Transverse colon (tissue), 4 donors: Measurements from ENCODE around the gene SSH2. TPM values are rescaled to one million over a fixed set of nuclear protein-coding genes. Genes with fewer than 3 reads are reported as not detected.

Experiments used
- DNase-seq: peaks from one replicate; pipeline ENCODE4 v3.0.0-alpha.2; 2019
- H3K27ac ChIP-seq, 4 donors: fragments of 200-600 bp; sonication (generic); 2 replicates each; pipeline ENCODE4 v1.5.1; 2016 to 2018; ENCODE audit warnings: inconsistent platforms in 4 of 4
- H3K27me3 ChIP-seq: fragments of 200-600 bp; sonication (generic); 2 replicates; pipeline ENCODE4 v1.5.1; 2017; ENCODE audit warnings: inconsistent platforms
- H3K36me3 ChIP-seq, 4 donors: fragments of 200-600 bp; sonication (generic); 2 replicates each; pipeline ENCODE4 v1.5.1; 2017 to 2019; ENCODE audit warnings: inconsistent platforms in 4 of 4
- H3K4me1 ChIP-seq, 4 donors: fragments of 200-600 bp; sonication (generic); 2 replicates each; pipeline ENCODE4 v1.5.1; 2017 to 2020; ENCODE audit warnings: inconsistent platforms in 4 of 4
- H3K4me3 ChIP-seq, 4 donors: fragments of 200-600 bp; sonication (generic); 1 replicate in 1 of 4; 2 replicates in 3 of 4; pipeline versions ENCODE4 v1.5.1 to v1.6.1; 2017 to 2019; ENCODE audit warnings: inconsistent platforms in 4 of 4
- H3K9me3 ChIP-seq, 2 donors: fragments of 200-600 bp; sonication (generic); 2 replicates each; pipeline ENCODE4 v1.5.1; 2017 to 2019; ENCODE audit warnings: inconsistent platforms in 2 of 2
- CTCF ChIP-seq, 5 experiments: fragments of 200-600 bp in 3 of 5; fragments of 450-650 bp in 2 of 5; sonication (generic) in 3 of 5; IDR thresholded peaks; 1 replicate in 2 of 5; 2 replicates in 3 of 5; pipeline ENCODE4 v1.5.1; 2016 to 2017; ENCODE audit warnings: antibody characterized with exemption in 5 of 5, inconsistent platforms in 3 of 5, mild to moderate bottlenecking in 2 of 5, moderate library complexity in 1 of 5
- EP300 ChIP-seq: sonication (generic); formaldehyde crosslinking; IDR thresholded peaks from one replicate; pipeline ENCODE4 v1.6.1; 2017; ENCODE audit warnings: antibody characterized with exemption, low read depth
- POLR2A ChIP-seq: fragments of 450-650 bp; IDR thresholded peaks from one replicate; pipeline ENCODE4 v1.6.1; 2016; ENCODE audit warnings: antibody characterized with exemption, mild to moderate bottlenecking, moderate library complexity
- POLR2AphosphoS5 ChIP-seq, 3 donors: sonication (generic); formaldehyde crosslinking; IDR thresholded peaks; one replicate each; pipeline ENCODE4 v1.6.1; 2016; ENCODE audit warnings: antibody characterized with exemption in 3 of 3
- WGBS, 2 donors: methylation state at CpG; one replicate each; pipeline ENCODE4 v1.1.5; 2018; ENCODE audit warnings: low coverage in 1 of 2; 5-methylcytosine and 5-hydroxymethylcytosine counted together
- in situ Hi-C, 4 donors: fragments of 200-750 bp; cut with MboI; loops; one replicate each; pipeline versions ENCODE4 v1.15.0 to v1.15.1; 2017; ENCODE audit warnings: low sequenced_read_pairs in 3 of 4, low pct_ligation_motif_present in 1 of 4, low pct_unique_long_range_greater_than_20kb in 1 of 4
- intact Hi-C: fragments of 100-400 bp; cut with DNase I; formaldehyde crosslinking; loops from one replicate; pipeline ENCODE4 v1.15.1; 2023; ENCODE audit warnings: low total_unique reads
- total RNA-seq, 4 donors: library from RNA; depleted of rRNA; stranded (reverse); fragments of >200 nt; gene quantifications; one replicate each; pipeline ENCODE4 v1.1.0, GENCODE V29; 2016

Gene SSH2
- total RNA-seq, 4 donors from 2014 or later, result 15.3 to 99.9 (median 46.0) TPM

DNA sequence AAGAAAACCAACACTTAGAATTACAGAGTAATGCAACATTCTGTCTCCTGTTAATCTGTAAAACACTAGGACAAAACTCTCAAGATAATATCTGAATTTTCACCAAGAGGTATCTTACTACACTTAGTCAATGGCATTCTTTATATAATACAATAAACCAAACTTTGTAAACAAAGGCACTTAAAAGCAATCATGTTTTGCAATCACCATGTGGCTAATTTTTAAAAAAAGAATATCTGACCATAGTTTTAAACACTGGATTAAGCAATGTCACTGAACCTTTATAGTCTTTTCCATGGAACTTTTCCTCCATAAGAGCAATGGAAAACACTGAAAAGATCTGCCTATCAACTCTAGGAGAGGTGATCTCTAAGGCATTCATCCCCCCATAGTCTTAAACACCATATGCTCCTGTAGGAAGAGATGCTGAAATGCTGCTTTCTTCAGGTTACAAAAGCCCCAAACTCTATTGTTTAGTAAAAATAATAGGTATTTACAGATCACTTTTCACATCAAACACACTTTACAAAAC lies 163.2 kb downstream of the SSH2 start:
- intact Hi-C loops (no loop called here), in situ Hi-C loops (no loop called here)
- Histone ChIP-seq H3K4me1 (peaks cover 0 to 1% (median 0%) of the 10 kb centered on the region in 4 donors), H3K36me3 (no peaks in the 10 kb centered on the region), H3K27me3 (no peaks in the 10 kb centered on the region), H3K4me3 (no peak overlapping the region), H3K27ac (no peak overlapping the region), H3K9me3 (no peaks in the 10 kb centered on the region)
- TF ChIP-seq EP300, result no peak
- no peak for TF ChIP-seq CTCF (IDR thresholded peaks at IDR 0.05)
- no peak for TF ChIP-seq POLR2A
- TF ChIP-seq POLR2AphosphoS5 (IDR thresholded peaks at IDR 0.05), result no peak
- no peak for DNase-seq

DNA sequence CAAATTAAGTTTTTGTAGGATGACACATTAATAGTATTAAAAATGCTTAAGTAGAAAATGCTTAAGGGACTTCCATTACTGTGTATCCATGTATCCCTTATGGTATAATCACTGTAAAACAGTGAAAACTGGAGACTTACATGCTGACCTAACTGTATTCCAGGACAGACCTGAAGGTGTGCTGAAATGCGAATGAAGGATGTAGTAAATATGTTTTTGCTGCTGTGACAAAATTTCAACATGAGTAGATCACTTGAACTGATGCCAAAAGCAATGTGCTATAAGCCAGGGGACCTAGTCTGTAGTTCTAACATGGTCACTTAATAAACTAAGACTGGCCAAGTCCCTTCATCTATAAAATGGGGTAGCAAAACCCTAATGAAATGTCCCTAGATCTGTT lies 165.3 kb downstream of the SSH2 start:
- no peak for DNase-seq
- 89 to 90% methylated on average over 1 of the region's 1 CpG for WGBS, 2 donors
- no peak for TF ChIP-seq CTCF (IDR thresholded peaks at IDR 0.05)
- no peak for TF ChIP-seq POLR2A
- no peak for TF ChIP-seq POLR2AphosphoS5 (IDR thresholded peaks at IDR 0.05)
- no peak for TF ChIP-seq EP300
- Histone ChIP-seq H3K27me3 (no peaks in the 10 kb centered on the region), H3K27ac (no peak overlapping the region), H3K4me1 (peaks cover 0 to 7% (median 3%) of the 10 kb centered on the region in 4 donors), H3K9me3 (no peaks in the 10 kb centered on the region), H3K4me3 (no peak overlapping the region), H3K36me3 (no peaks in the 10 kb centered on the region)
- intact Hi-C loops (no loop called here), in situ Hi-C loops (no loop called here)

- Histone ChIP-seq H3K4me1 (peaks cover 0 to 7% (median 3%) of the 10 kb centered on the region in 4 donors), H3K4me3 (no peak overlapping the region), H3K27ac (no peak overlapping the region), H3K36me3 (no peaks in the 10 kb centered on the region), H3K27me3 (no peaks in the 10 kb centered on the region), H3K9me3 (no peaks in the 10 kb centered on the region)
- TF ChIP-seq EP300 (no peak), POLR2AphosphoS5 (IDR thresholded peaks at IDR 0.05) (no peak), POLR2A (no peak), CTCF (IDR thresholded peaks at IDR 0.05) (no peak)
- DNase-seq, result no peak
- in situ Hi-C loops (no loop called here), intact Hi-C loops (no loop called here)
- 91 to 96% methylated on average over 2 of the region's 2 CpGs for WGBS, 2 donors
These were observed 165.8 kb downstream of the SSH2 start for GRCh38 chr17:29764217-29764616.

DNA sequence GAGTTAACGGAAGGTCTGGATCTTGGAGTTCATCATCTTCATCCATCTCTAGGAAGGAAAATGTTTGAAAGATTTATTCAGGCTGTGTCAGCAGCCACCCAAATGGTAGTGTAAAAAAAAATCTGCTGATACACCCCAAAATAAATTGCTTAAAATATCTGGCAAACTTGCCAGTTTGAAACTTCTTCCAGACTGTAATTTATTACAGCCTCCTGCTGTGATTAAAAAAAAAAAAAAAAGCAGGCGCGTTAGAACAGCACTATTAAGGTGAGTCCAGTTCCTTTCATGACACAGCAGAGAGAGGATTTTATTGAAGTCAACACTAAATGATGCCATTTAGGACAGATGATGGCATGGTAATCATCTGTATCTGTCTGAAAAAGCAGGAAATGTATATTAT lies 166.8 kb downstream of the SSH2 start:
- H3K4me3 ChIP-seq, result no peak overlapping the region
- H3K9me3 ChIP-seq, result no peaks in the 10 kb centered on the region
- TF ChIP-seq POLR2AphosphoS5 (IDR thresholded peaks at IDR 0.05), result no peak
- no peak for TF ChIP-seq POLR2A
- TF ChIP-seq EP300, result no peak
- TF ChIP-seq CTCF (IDR thresholded peaks at IDR 0.05), result no peak
- WGBS, 2 donors, result 73 to 79% methylated on average over 3 of the region's 3 CpGs
- no peak overlapping the region for H3K27ac ChIP-seq
- no peaks in the 10 kb centered on the region for H3K27me3 ChIP-seq
- intact Hi-C loops (no loop called here), in situ Hi-C loops (no loop called here)
- peaks cover 0 to 9% (median 3%) of the 10 kb centered on the region in 4 donors for H3K4me1 ChIP-seq
- no peaks in the 10 kb centered on the region for H3K36me3 ChIP-seq
- no peak for DNase-seq
